GM12878 (cell line): Measurements from ENCODE around the gene EFNA3. TPM values are rescaled to one million over a fixed set of nuclear protein-coding genes. Genes with fewer than 3 reads are reported as not detected.

Experiments used
- CBX3 ChIP-seq: fragments of 200-600 bp; sonication (generic); IDR thresholded peaks from 2 replicates; pipeline ENCODE4 v1.6.1; 2016; ENCODE audit warnings: low read depth, borderline replicate concordance
- POU2F2 ChIP-seq: IDR thresholded peaks from 3 replicates; pipeline ENCODE4 v1.6.1; 2011; ENCODE audit warnings: low read depth, mild to moderate bottlenecking, low read length, borderline replicate concordance
- RAD21 ChIP-seq: IDR thresholded peaks from 2 replicates; pipeline ENCODE4 v1.6.1; 2011; ENCODE audit warnings: mild to moderate bottlenecking, low read depth, low read length, moderate library complexity; ENCODE audit not compliant: insufficient read depth
- SMAD1 ChIP-seq: fragments of 450-650 bp; IDR thresholded peaks from 2 replicates; pipeline ENCODE4 v1.6.1; 2018; ENCODE audit warnings: mild to moderate bottlenecking, low read depth; ENCODE audit not compliant: partially characterized antibody
- SREBF1 ChIP-seq: IDR thresholded peaks from 2 replicates; pipeline ENCODE4 v1.6.1; 2012; ENCODE audit warnings: mild to moderate bottlenecking, low read length
- polyA plus RNA-seq, 11 experiments: library from polyadenylated mRNA; depleted of rRNA in 4 of 11; unstranded in 6 of 11; stranded (reverse) in 5 of 11; fragments of >200 nt; fragmentation: Nextera tagmentation in 4 of 11; fragmentation: Illumina TruSeq in 1 of 11; extraction: Ambion mirVana in 4 of 11; extraction: Trizol in 1 of 11; gene quantifications; 1 replicate in 1 of 11; 2 replicates in 10 of 11; pipeline versions ENCODE4 v1.2.1 to v1.2.3, GENCODE V29; 2011 to 2016; ENCODE audit warnings: inconsistent platforms in 2 of 11, missing spikeins in 2 of 11, low read depth in 1 of 11
- total RNA-seq, 4 experiments: library from RNA; depleted of rRNA in 3 of 4; stranded (reverse); fragments of >200 nt in 3 of 4; fragmentation: Illumina TruSeq in 1 of 4; extraction: Trizol in 1 of 4; gene quantifications; 2 replicates each; pipeline versions ENCODE4 v1.2.1 to v1.2.3, GENCODE V29; 2013 to 2021
- TF ChIP-seq, protein P1 (sequence below): fragments of 450-650 bp; IDR thresholded peaks from 2 replicates; pipeline ENCODE4 v1.6.1; 2017; ENCODE audit warnings: mild to moderate bottlenecking, moderate library complexity
- TF ChIP-seq, protein P2 (sequence below): fragments of 450-650 bp; IDR thresholded peaks from 2 replicates; pipeline ENCODE4 v1.6.1; 2017; ENCODE audit warnings: mild to moderate bottlenecking
- TF ChIP-seq, protein P3 (sequence below): fragments of 450-650 bp; IDR thresholded peaks from 2 replicates; pipeline ENCODE4 v1.6.1; 2017; ENCODE audit warnings: mild to moderate bottlenecking, moderate library complexity

EFNA3 gene
- total and polyA plus RNA-seq, 10 of the 15 experiments (the other 5 are each of a cell fraction or from before 2014, with no cell fraction given): 0.08 to 5.4 (median 1.1) TPM

DNA sequence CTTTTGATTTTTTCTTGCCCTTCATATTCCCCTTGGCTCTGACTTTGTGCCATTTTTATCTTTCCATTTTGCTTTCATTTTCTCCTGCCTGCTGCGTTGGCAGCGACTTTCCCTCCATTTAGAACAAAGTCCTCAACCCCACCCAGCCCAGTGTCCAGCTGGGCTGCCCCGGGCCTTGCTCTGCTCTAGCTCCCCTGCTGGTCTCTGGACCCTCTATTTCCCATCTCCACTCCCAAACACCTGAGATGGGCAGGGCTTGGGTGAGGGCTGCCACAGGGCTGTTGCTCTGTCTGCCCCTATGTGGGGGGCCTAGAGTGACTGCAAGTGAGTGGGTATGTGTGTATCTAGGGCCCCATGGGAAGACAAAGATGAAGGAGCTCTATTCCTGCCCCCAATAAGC, 34.8 kb upstream of the EFNA3 start (continued):
- TF ChIP-seq, protein P1, sequence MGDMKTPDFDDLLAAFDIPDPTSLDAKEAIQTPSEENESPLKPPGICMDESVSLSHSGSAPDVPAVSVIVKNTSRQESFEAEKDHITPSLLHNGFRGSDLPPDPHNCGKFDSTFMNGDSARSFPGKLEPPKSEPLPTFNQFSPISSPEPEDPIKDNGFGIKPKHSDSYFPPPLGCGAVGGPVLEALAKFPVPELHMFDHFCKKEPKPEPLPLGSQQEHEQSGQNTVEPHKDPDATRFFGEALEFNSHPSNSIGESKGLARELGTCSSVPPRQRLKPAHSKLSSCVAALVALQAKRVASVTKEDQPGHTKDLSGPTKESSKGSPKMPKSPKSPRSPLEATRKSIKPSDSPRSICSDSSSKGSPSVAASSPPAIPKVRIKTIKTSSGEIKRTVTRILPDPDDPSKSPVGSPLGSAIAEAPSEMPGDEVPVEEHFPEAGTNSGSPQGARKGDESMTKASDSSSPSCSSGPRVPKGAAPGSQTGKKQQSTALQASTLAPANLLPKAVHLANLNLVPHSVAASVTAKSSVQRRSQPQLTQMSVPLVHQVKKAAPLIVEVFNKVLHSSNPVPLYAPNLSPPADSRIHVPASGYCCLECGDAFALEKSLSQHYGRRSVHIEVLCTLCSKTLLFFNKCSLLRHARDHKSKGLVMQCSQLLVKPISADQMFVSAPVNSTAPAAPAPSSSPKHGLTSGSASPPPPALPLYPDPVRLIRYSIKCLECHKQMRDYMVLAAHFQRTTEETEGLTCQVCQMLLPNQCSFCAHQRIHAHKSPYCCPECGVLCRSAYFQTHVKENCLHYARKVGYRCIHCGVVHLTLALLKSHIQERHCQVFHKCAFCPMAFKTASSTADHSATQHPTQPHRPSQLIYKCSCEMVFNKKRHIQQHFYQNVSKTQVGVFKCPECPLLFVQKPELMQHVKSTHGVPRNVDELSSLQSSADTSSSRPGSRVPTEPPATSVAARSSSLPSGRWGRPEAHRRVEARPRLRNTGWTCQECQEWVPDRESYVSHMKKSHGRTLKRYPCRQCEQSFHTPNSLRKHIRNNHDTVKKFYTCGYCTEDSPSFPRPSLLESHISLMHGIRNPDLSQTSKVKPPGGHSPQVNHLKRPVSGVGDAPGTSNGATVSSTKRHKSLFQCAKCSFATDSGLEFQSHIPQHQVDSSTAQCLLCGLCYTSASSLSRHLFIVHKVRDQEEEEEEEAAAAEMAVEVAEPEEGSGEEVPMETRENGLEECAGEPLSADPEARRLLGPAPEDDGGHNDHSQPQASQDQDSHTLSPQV: no peak
- TF ChIP-seq CBX3: no peak
- TF ChIP-seq, protein P2, sequence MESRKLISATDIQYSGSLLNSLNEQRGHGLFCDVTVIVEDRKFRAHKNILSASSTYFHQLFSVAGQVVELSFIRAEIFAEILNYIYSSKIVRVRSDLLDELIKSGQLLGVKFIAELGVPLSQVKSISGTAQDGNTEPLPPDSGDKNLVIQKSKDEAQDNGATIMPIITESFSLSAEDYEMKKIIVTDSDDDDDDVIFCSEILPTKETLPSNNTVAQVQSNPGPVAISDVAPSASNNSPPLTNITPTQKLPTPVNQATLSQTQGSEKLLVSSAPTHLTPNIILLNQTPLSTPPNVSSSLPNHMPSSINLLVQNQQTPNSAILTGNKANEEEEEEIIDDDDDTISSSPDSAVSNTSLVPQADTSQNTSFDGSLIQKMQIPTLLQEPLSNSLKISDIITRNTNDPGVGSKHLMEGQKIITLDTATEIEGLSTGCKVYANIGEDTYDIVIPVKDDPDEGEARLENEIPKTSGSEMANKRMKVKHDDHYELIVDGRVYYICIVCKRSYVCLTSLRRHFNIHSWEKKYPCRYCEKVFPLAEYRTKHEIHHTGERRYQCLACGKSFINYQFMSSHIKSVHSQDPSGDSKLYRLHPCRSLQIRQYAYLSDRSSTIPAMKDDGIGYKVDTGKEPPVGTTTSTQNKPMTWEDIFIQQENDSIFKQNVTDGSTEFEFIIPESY: no peak
- no peak for TF ChIP-seq RAD21
- TF ChIP-seq, protein P3, sequence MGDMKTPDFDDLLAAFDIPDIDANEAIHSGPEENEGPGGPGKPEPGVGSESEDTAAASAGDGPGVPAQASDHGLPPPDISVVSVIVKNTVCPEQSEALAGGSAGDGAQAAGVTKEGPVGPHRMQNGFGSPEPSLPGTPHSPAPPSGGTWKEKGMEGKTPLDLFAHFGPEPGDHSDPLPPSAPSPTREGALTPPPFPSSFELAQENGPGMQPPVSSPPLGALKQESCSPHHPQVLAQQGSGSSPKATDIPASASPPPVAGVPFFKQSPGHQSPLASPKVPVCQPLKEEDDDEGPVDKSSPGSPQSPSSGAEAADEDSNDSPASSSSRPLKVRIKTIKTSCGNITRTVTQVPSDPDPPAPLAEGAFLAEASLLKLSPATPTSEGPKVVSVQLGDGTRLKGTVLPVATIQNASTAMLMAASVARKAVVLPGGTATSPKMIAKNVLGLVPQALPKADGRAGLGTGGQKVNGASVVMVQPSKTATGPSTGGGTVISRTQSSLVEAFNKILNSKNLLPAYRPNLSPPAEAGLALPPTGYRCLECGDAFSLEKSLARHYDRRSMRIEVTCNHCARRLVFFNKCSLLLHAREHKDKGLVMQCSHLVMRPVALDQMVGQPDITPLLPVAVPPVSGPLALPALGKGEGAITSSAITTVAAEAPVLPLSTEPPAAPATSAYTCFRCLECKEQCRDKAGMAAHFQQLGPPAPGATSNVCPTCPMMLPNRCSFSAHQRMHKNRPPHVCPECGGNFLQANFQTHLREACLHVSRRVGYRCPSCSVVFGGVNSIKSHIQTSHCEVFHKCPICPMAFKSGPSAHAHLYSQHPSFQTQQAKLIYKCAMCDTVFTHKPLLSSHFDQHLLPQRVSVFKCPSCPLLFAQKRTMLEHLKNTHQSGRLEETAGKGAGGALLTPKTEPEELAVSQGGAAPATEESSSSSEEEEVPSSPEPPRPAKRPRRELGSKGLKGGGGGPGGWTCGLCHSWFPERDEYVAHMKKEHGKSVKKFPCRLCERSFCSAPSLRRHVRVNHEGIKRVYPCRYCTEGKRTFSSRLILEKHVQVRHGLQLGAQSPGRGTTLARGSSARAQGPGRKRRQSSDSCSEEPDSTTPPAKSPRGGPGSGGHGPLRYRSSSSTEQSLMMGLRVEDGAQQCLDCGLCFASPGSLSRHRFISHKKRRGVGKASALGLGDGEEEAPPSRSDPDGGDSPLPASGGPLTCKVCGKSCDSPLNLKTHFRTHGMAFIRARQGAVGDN: no peak
- TF ChIP-seq POU2F2: no peak
- no peak for TF ChIP-seq SMAD1
- TF ChIP-seq SREBF1: no peak
